Caki2 (cell line): ENCODE results near the gene CHGA. TPM values are rescaled to one million over a fixed set of nuclear protein-coding genes. Genes with fewer than 3 reads are reported as not detected.
A peak's percentile ranks its signal among the peaks of the same experiment; 100 is the strongest.

ENCODE experiments used
- DNase-seq: peaks from one replicate; pipeline ENCODE4 v3.0.0-alpha.2; 2015; ENCODE audit warnings: low read depth
- in situ Hi-C: cut with HindIII; loops from 2 replicates; pipeline ENCODE4 v1.10.0; 2016; ENCODE audit warnings: low sequenced_read_pairs, low pct_unique_long_range_greater_than_20kb, mixed read lengths
- total RNA-seq: library from RNA; depleted of rRNA; stranded (reverse); fragments of >200 nt; shearing (Covaris generic); gene quantifications from 2 replicates; pipeline ENCODE4 v1.2.3, GENCODE V29; 2014; ENCODE audit warnings: low replicate concordance

The CHGA gene
- total RNA-seq, 1 experiment from 2014 or later = 123 TPM

GRCh38 chr14:92951912-92952471, 29.0 kb downstream of the CHGA start:
- peak; percentile 52 for DNase-seq
- in situ Hi-C loops = no loop called here

- DNase-seq = no peak
- in situ Hi-C loops = no loop called here
These were observed 29.7 kb downstream of the CHGA start for GRCh38 chr14:92952481-92953298.

GRCh38 chr14:92953526-92953925, 30.6 kb downstream of the CHGA start:
- no peak for DNase-seq
- in situ Hi-C loops = no loop called here

- in situ Hi-C loops = no loop called here
These were observed 32.0 kb downstream of the CHGA start for GRCh38 chr14:92954933-92955332.

GRCh38 chr14:92955381-92955780, 32.4 kb downstream of the CHGA start:
- DNase-seq = no peak
- in situ Hi-C loops = no loop called here

More at GRCh38 chr14:92954933-92955332, 32.0 kb downstream of the CHGA start:
- no peak for DNase-seq

- in situ Hi-C loops = no loop called here
- DNase-seq = no peak
These were observed 34.0 kb downstream of the CHGA start for GRCh38 chr14:92956961-92957360.

GRCh38 chr14:92958373-92959188, 35.6 kb downstream of the CHGA start:
- in situ Hi-C loops = no loop called here
- no peak for DNase-seq

- in situ Hi-C loops = no loop called here
- DNase-seq = no peak
These were observed 36.2 kb downstream of the CHGA start for GRCh38 chr14:92959189-92959531.

GRCh38 chr14:92959761-92960680, 37.1 kb downstream of the CHGA start:
- in situ Hi-C loops = no loop called here

GRCh38 chr14:92960706-92961566, 38.0 kb downstream of the CHGA start:
- DNase-seq = no peak
- in situ Hi-C loops = no loop called here

More at GRCh38 chr14:92959761-92960680, 37.1 kb downstream of the CHGA start:
- DNase-seq = no peak

- DNase-seq = no peak
- in situ Hi-C loops = no loop called here
These were observed 38.6 kb downstream of the CHGA start for GRCh38 chr14:92961567-92961855.

GRCh38 chr14:92962031-92962830, 39.3 kb downstream of the CHGA start:
- in situ Hi-C loops = no loop called here
- no peak for DNase-seq

GRCh38 chr14:92962831-92963095, 39.8 kb downstream of the CHGA start:
- DNase-seq = no peak
- in situ Hi-C loops = no loop called here

- no peak for DNase-seq
- in situ Hi-C loops = no loop called here
These were observed 40.6 kb downstream of the CHGA start for GRCh38 chr14:92963301-92964123.

- in situ Hi-C loops = no loop called here
These were observed 41.5 kb downstream of the CHGA start for GRCh38 chr14:92964124-92965109.

More at GRCh38 chr14:92964124-92965109, 41.5 kb downstream of the CHGA start:
- DNase-seq = no peak
